Measurements from ENCODE around the gene GCG. TPM values are rescaled to one million over a fixed set of nuclear protein-coding genes. Genes with fewer than 3 reads are reported as not detected.

The GCG gene
- total and polyA plus RNA-seq, 2 donors (not counting 3 experiments of a cell fraction or from before 2014, with no cell fraction given) = not detected

- POLR2A ChIA-PET = no interaction called here
- dilution Hi-C loops (cut with MboI; ENCODE audit: extremely low pct_ligation_motif_present, low sequenced_read_pairs) (no loop called here), intact Hi-C loops (cut with micrococcal nuclease) (loop anchor here (5.0 kb wide), 1 partner anchor 699 kb away; no protein-coding TSS in a partner anchor)
- peaks cover 13% of the 10 kb centered on the region for H3K4me1 ChIP-seq (ENCODE audit: control insufficient read depth, extremely low read depth, insufficient read depth, low read length)
- no peak for DNase-seq (ENCODE audit: low read depth, low spot score)
- no peaks in the 10 kb centered on the region for H3K79me2 ChIP-seq (ENCODE audit: control insufficient read depth, insufficient read depth, low read length)
- H3K9ac ChIP-seq (replicated peaks; ENCODE audit: extremely low read depth, insufficient read depth, low read length) = no peak overlapping the region
- H2AFZ ChIP-seq (ENCODE audit: low read depth, low read length) = no peak overlapping the region
- peaks cover 0 to 9% of the 10 kb centered on the region in 2 experiments for H3K27me3 ChIP-seq (ENCODE audit: control insufficient read depth in 2 of 2, insufficient read depth in 2 of 2, low read length in 2 of 2)
- no peak overlapping the region for H3K4me3 ChIP-seq (replicated peaks in 1 of 3; ENCODE audit: insufficient read depth in 1 of 3, low read depth in 1 of 3, low read length in 3 of 3)
- H3K36me3 ChIP-seq (ENCODE audit: control insufficient read depth in 2 of 2, extremely low read depth in 1 of 2, insufficient read depth in 2 of 2, low read length in 2 of 2) = no peaks in the 10 kb centered on the region
- H4K20me1 ChIP-seq (replicated peaks; ENCODE audit: control insufficient read depth, extremely low read depth, insufficient read depth, low read length) = no peaks in the 10 kb centered on the region
- CTCF ChIA-PET = interaction anchor here (0.7 to 3.9 kb wide), 14 partner anchors 12 to 540 kb away, joined by 3 to 70 read pairs (median 6); no protein-coding TSS in a partner anchor
- H3K9me3 ChIP-seq (replicated peaks; ENCODE audit: control insufficient read depth, insufficient read depth, low read length) = no peaks in the 10 kb centered on the region
- H3K27ac ChIP-seq (ENCODE audit: insufficient read depth, low read depth, low read length) = no peak overlapping the region
- H3K4me2 ChIP-seq (ENCODE audit: insufficient read depth, low read length) = no peak overlapping the region
- TF ChIP-seq JUN (IDR thresholded peaks at IDR 0.05; ENCODE audit: borderline replicate concordance, insufficient read depth, insufficient read length, low read depth) (no peak), MAX (IDR thresholded peaks at IDR 0.05; ENCODE audit: insufficient read depth, insufficient read length) (no peak), FOS (IDR thresholded peaks at IDR 0.05; ENCODE audit: borderline replicate concordance, insufficient read depth, low read length) (no peak), GATA2 (IDR thresholded peaks at IDR 0.05; ENCODE audit: insufficient read depth, insufficient read length, low read depth, low read length) (no peak), EZH2 (IDR thresholded peaks at IDR 0.05; ENCODE audit: borderline replicate concordance, low read depth, low read length, severe bottlenecking) (no peak), CTCF (IDR thresholded peaks at IDR 0.05; ENCODE audit: extremely low read depth in 1 of 2, insufficient read depth in 1 of 2, low read depth in 1 of 2, low read length in 2 of 2) (no peak), MYC (IDR thresholded peaks at IDR 0.05; ENCODE audit: low read depth, low read length) (no peak), POLR2A (IDR thresholded peaks at IDR 0.05; ENCODE audit: low read depth, low read length) (no peak), POLR2AphosphoS5 (IDR thresholded peaks at IDR 0.05; ENCODE audit: insufficient read depth, low read depth, low read length) (no peak)
- no peaks in the 10 kb centered on the region for H3K9me1 ChIP-seq (replicated peaks; ENCODE audit: control insufficient read depth, extremely low read depth, insufficient read depth, low read length)
- no peak for FAIRE-seq
- BruUV-seq (replicated peaks) = no TSS peak
Measured at GRCh38 chr2:162126527-162126926, 25.5 kb downstream of the GCG start.

Data from endothelial cell of umbilical vein (primary cell).